Loucy (cell line): ENCODE measurements around the gene GRB10.

ENCODE experiments used
- H2AFZ ChIP-seq: fragments of 200-600 bp; sonication (generic); 2 replicates; pipeline ENCODE4 v1.6.0; 2016; ENCODE audit warnings: antibody characterized with exemption, mild to moderate bottlenecking, low read length, moderate library complexity
- H3F3A ChIP-seq: fragments of 200-600 bp; 2 replicates; pipeline ENCODE4 v1.6.0; 2016; ENCODE audit warnings: antibody characterized with exemption, low read depth, mild to moderate bottlenecking
- H3K27me3 ChIP-seq: fragments of 200-600 bp; sonication (generic); 2 replicates; pipeline ENCODE4 v1.6.1; 2014; ENCODE audit warnings: low read length, mild to moderate bottlenecking; ENCODE audit not compliant: insufficient read depth, poor library complexity, severe bottlenecking
- H3K36me3 ChIP-seq: fragments of 200-600 bp; sonication (generic); 2 replicates; pipeline ENCODE4 v1.6.1; 2016; ENCODE audit warnings: low read length; ENCODE audit not compliant: insufficient read depth
- H3K4me1 ChIP-seq: fragments of 200-600 bp; sonication (generic); 2 replicates; pipeline ENCODE4 v1.5.1; 2014; ENCODE audit warnings: low read length, mild to moderate bottlenecking; ENCODE audit not compliant: insufficient read depth, poor library complexity, severe bottlenecking
- H3K4me2 ChIP-seq: fragments of 200-600 bp; sonication (generic); 2 replicates; pipeline ENCODE4 v1.6.0; 2014; ENCODE audit warnings: antibody characterized with exemption, low read length, low read depth, mild to moderate bottlenecking; ENCODE audit not compliant: poor library complexity, severe bottlenecking
- H3K4me3 ChIP-seq: fragments of 200-600 bp; sonication (generic); 2 replicates; pipeline ENCODE4 v1.5.1; 2014; ENCODE audit warnings: low read length, mild to moderate bottlenecking, mixed read lengths; ENCODE audit not compliant: poor library complexity, severe bottlenecking
- H3K79me2 ChIP-seq: fragments of 200-600 bp; sonication (generic); 2 replicates; pipeline ENCODE4 v1.6.1; 2014; ENCODE audit warnings: low read length; ENCODE audit not compliant: insufficient read depth
- H3K9ac ChIP-seq: fragments of 200-600 bp; sonication (generic); 2 replicates; pipeline ENCODE4 v1.6.0; 2014; ENCODE audit warnings: mild to moderate bottlenecking, low read depth, low read length, moderate library complexity; ENCODE audit not compliant: poor library complexity, severe bottlenecking
- H3K9me2 ChIP-seq: fragments of 200-600 bp; sonication (generic); replicated peaks from 2 replicates; pipeline ENCODE4 v1.6.1; 2016; ENCODE audit warnings: low read depth, low read length, mixed read lengths
- H3K9me3 ChIP-seq: fragments of 200-600 bp; sonication (generic); 2 replicates; pipeline ENCODE4 v1.6.1; 2014; ENCODE audit warnings: mild to moderate bottlenecking, antibody characterized with exemption, low read length, low read depth; ENCODE audit not compliant: insufficient read depth
- H4K20me1 ChIP-seq: fragments of 200-600 bp; sonication (generic); 2 replicates; pipeline ENCODE4 v1.6.0; 2014; ENCODE audit warnings: antibody characterized with exemption, low read length, mild to moderate bottlenecking; ENCODE audit not compliant: insufficient read depth, poor library complexity, severe bottlenecking
- CTCF ChIP-seq: fragments of 200-600 bp; sonication (generic); conservative IDR thresholded peaks from 2 replicates; pipeline ENCODE4 v1.5.1; 2014; ENCODE audit warnings: mild to moderate bottlenecking, antibody characterized with exemption, low read length
- EZH2phosphoT487 ChIP-seq: fragments of 200-600 bp; IDR thresholded peaks from 2 replicates; pipeline ENCODE4 v1.6.1; 2018; ENCODE audit warnings: antibody characterized with exemption, mild to moderate bottlenecking, moderate library complexity, borderline replicate concordance

GRB10 gene

GRCh38 chr7:50662041-50662694 lies 120.5 kb downstream of the GRB10 start:
- no peak overlapping the region for H3K9ac ChIP-seq
- H3K79me2 ChIP-seq = no peaks in the 10 kb centered on the region
- no peaks in the 10 kb centered on the region for H3F3A ChIP-seq
- H4K20me1 ChIP-seq = no peaks in the 10 kb centered on the region
- H3K9me3 ChIP-seq = no peaks in the 10 kb centered on the region
- H3K4me1 ChIP-seq = peaks cover 5% of the 10 kb centered on the region
- no peaks in the 10 kb centered on the region for H3K9me2 ChIP-seq
- H3K4me2 ChIP-seq = no peak overlapping the region
- H2AFZ ChIP-seq = no peak overlapping the region
- no peak for TF ChIP-seq EZH2phosphoT487
- TF ChIP-seq CTCF = peak; percentile 19; the same call in 1 of the 2 replicates
- H3K4me3 ChIP-seq = no peak overlapping the region
- H3K27me3 ChIP-seq = no peaks in the 10 kb centered on the region
- H3K36me3 ChIP-seq = no peaks in the 10 kb centered on the region

DNA sequence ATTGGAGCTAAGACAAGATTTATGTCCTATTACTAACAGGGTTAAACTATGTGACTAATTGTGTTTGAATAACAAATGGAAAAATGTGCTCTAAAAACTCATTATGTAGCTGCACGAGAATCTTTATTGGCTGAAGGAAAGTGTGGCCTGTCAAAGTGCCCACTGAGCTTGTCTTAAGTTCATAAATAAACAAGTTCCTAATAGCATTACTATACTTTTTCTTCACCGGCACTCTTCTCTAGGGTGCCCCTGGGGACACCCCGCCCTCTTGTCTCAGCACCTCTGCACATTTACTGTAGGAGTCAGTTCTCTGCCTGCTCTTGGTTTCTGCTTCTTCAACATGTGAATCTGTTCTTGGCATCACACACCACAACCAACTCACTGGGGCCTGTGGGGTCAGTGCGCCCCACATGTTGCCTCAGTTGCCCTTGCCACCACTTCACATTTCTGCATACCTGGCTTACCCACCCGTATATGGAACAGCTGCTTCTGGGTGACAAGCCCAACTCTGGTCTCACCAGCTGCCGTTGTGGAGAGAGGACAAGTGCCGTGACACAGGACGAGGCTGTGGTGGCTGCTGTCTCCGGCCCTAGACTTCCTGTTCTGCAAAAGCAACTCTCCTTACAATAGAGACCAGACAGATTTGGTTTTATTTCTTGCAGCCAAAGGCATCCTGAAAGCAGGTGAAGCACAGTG lies 121.2 kb downstream of the GRB10 start:
- no peaks in the 10 kb centered on the region for H3K79me2 ChIP-seq
- no peaks in the 10 kb centered on the region for H3K9me2 ChIP-seq
- H3K9ac ChIP-seq = no peak overlapping the region
- H3K36me3 ChIP-seq = no peaks in the 10 kb centered on the region
- no peaks in the 10 kb centered on the region for H3F3A ChIP-seq
- peaks cover 5% of the 10 kb centered on the region for H3K4me1 ChIP-seq
- H3K4me3 ChIP-seq = no peak overlapping the region
- no peaks in the 10 kb centered on the region for H4K20me1 ChIP-seq
- H3K27me3 ChIP-seq = no peaks in the 10 kb centered on the region
- no peaks in the 10 kb centered on the region for H3K9me3 ChIP-seq
- H2AFZ ChIP-seq = no peak overlapping the region
- no peak overlapping the region for H3K4me2 ChIP-seq
- TF ChIP-seq CTCF (no peak), EZH2phosphoT487 (no peak)

DNA sequence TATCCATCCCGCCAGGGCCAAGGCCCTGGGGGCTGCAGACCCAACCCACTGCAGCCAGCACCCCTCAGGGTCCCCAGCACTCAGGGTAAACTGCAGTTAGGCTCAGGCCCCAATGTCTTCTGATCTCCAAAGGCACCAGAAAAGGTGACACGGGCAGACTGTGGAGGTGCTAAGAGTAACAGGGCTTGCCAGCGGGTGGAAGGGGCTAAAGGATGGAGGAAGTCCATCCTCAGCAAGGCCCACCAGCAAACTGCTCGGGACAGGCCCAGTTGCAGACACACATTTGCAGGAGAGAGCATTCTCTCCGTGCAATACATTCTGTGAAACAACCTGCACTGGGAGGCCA lies 121.9 kb downstream of the GRB10 start:
- no peaks in the 10 kb centered on the region for H3K27me3 ChIP-seq
- no peak for TF ChIP-seq EZH2phosphoT487
- TF ChIP-seq CTCF = no peak
- no peak overlapping the region for H3K9ac ChIP-seq
- no peaks in the 10 kb centered on the region for H3K9me2 ChIP-seq
- H3K36me3 ChIP-seq = no peaks in the 10 kb centered on the region
- H3K9me3 ChIP-seq = no peaks in the 10 kb centered on the region
- H2AFZ ChIP-seq = no peak overlapping the region
- no peaks in the 10 kb centered on the region for H3K79me2 ChIP-seq
- H3F3A ChIP-seq = no peaks in the 10 kb centered on the region
- no peak overlapping the region for H3K4me3 ChIP-seq
- peaks cover 5% of the 10 kb centered on the region for H3K4me1 ChIP-seq
- H3K4me2 ChIP-seq = no peak overlapping the region
- no peaks in the 10 kb centered on the region for H4K20me1 ChIP-seq
